HCT116 (cell line): ENCODE measurements around the gene CAGE1. TPM values are rescaled to one million over a fixed set of nuclear protein-coding genes. Genes with fewer than 3 reads are reported as not detected.

Experiments
- ATAC-seq: fragments of 200-7000 bp; cut with Tn5 transposase; 2 replicates; pipeline ENCODE4 v1.9.1; 2020; ENCODE audit warnings: mild to moderate bottlenecking, moderate library complexity
- BruUV-seq: library from RNA; stranded (reverse); fragments of 400-500 nt; replicated peaks from 2 replicates; lab custom pipeline; 2021; lab: Mats Ljungman, UMichigan
- CTCF ChIA-PET: fragments of 300-600 bp; sonication (Branson Sonifier 250); formaldehyde crosslinking; loops from one replicate; lab custom pipeline; 2021; ENCODE audit warnings: antibody characterized with exemption; lab: Charles Lee
- POLR2A ChIA-PET: fragments of 300-600, 350-600 bp; sonication (Branson Sonifier 250); formaldehyde crosslinking; loops from one replicate; lab custom pipeline; 2021; ENCODE audit warnings: antibody characterized with exemption; lab: Charles Lee
- RAD21 ChIA-PET, 2 experiments: fragments of 300-600 bp; sonication (Branson Sonifier 250); formaldehyde crosslinking; loops; one replicate each; lab custom pipeline; 2023; ENCODE audit warnings: low total read pairs in 2 of 2; ENCODE audit not compliant: uncharacterized antibody in 2 of 2, unreplicated experiment in 2 of 2, low non-redundant PET in 1 of 2; lab: Charles Lee
- DNase-seq: peaks from one replicate; pipeline ENCODE4 v3.0.0-alpha.2; 2010; ENCODE audit warnings: low read depth, low spot score
- H2AFZ ChIP-seq: fragments of 200-600 bp; shearing (Covaris generic), sonication (generic); 2 replicates; pipeline ENCODE4 v1.6.1; 2017; ENCODE audit warnings: low read depth, mixed run types, mixed read lengths, antibody characterized with exemption, low read length; ENCODE audit not compliant: poor library complexity, severe bottlenecking
- H3K27ac ChIP-seq: 2 replicates; pipeline ENCODE4 v1.5.1; 2012; ENCODE audit warnings: low read depth, low read length
- H3K27me3 ChIP-seq: fragments of 200-600 bp; sonication (generic); 2 replicates; pipeline ENCODE4 v1.6.1; 2016; ENCODE audit warnings: mixed run types, low read length, mixed read lengths; ENCODE audit not compliant: insufficient read depth
- H3K36me3 ChIP-seq, 2 experiments: fragments of 200-500 bp in 1 of 2; fragments of 200-600 bp in 1 of 2; sonication (Bioruptor generic) in 1 of 2; sonication (generic) in 1 of 2; 2 replicates each; pipeline versions ENCODE4 v1.5.1 to v1.6.1; 2014 to 2016; ENCODE audit warnings: low read length in 2 of 2, inconsistent platforms in 1 of 2, mixed read lengths in 1 of 2, mixed run types in 1 of 2; ENCODE audit not compliant: insufficient read depth in 2 of 2, control insufficient read depth in 1 of 2
- H3K4me1 ChIP-seq, 2 experiments: fragments of 200-600 bp in 1 of 2; sonication (generic) in 1 of 2; 2 replicates each; pipeline versions ENCODE4 v1.5.1 to v1.6.1; 2012 to 2017; ENCODE audit warnings: low read length in 2 of 2, inconsistent platforms in 1 of 2, mild to moderate bottlenecking in 1 of 2, mixed read lengths in 1 of 2, mixed run types in 1 of 2, moderate library complexity in 1 of 2; ENCODE audit not compliant: insufficient read depth in 2 of 2, control insufficient read depth in 1 of 2
- H3K4me2 ChIP-seq: fragments of 200-600 bp; sonication (generic); 2 replicates; pipeline ENCODE4 v1.6.1; 2017; ENCODE audit warnings: mixed run types, low read length, mixed read lengths
- H3K4me3 ChIP-seq, 2 experiments: fragments of 200-600 bp in 1 of 2; sonication (generic) in 1 of 2; replicated peaks in 1 of 2; 2 replicates each; pipeline ENCODE4 v1.5.1; 2011 to 2016; ENCODE audit warnings: low read length in 2 of 2, control low read depth in 1 of 2, low read depth in 1 of 2, mild to moderate bottlenecking in 1 of 2, mixed read lengths in 1 of 2, mixed run types in 1 of 2
- H3K79me2 ChIP-seq: fragments of 200-600 bp; sonication (generic); 2 replicates; pipeline ENCODE4 v1.6.1; 2017; ENCODE audit warnings: mild to moderate bottlenecking, mixed run types, low read length, moderate library complexity, mixed read lengths; ENCODE audit not compliant: insufficient read depth
- H3K9ac ChIP-seq: fragments of 200-600 bp; sonication (generic); 2 replicates; pipeline ENCODE4 v1.6.1; 2016; ENCODE audit warnings: low read length, mixed read lengths
- H3K9me2 ChIP-seq: fragments of 200-600 bp; sonication (generic), shearing (Covaris generic); 2 replicates; pipeline ENCODE4 v1.6.1; 2017; ENCODE audit warnings: mixed run types, mild to moderate bottlenecking, moderate library complexity; ENCODE audit not compliant: insufficient read depth
- H3K9me3 ChIP-seq, 2 experiments: fragments of 200-500 bp in 1 of 2; fragments of 200-600 bp in 1 of 2; sonication (Bioruptor generic) in 1 of 2; sonication (generic) in 1 of 2; 2 replicates each; pipeline ENCODE4 v1.6.1; 2014 to 2017; ENCODE audit warnings: low read length in 2 of 2, mixed read lengths in 2 of 2, inconsistent platforms in 1 of 2, low read depth in 1 of 2, mild to moderate bottlenecking in 1 of 2, mixed run types in 1 of 2, moderate library complexity in 1 of 2; ENCODE audit not compliant: control insufficient read depth in 1 of 2, insufficient read depth in 1 of 2
- H4K20me1 ChIP-seq: fragments of 200-600 bp; sonication (generic), shearing (Covaris generic); 2 replicates; pipeline ENCODE4 v1.6.1; 2017; ENCODE audit warnings: mixed run types, mild to moderate bottlenecking, moderate library complexity; ENCODE audit not compliant: insufficient read depth
- CBX3 ChIP-seq: IDR thresholded peaks from 2 replicates; pipeline ENCODE4 v1.6.1; 2012; ENCODE audit warnings: low read depth
- CEBPB ChIP-seq: IDR thresholded peaks from 2 replicates; pipeline ENCODE4 v1.6.1; 2012; ENCODE audit warnings: low read depth
- EGR1 ChIP-seq: IDR thresholded peaks from 2 replicates; pipeline ENCODE4 v1.6.1; 2012; ENCODE audit warnings: low read depth
- ELF1 ChIP-seq: IDR thresholded peaks from 2 replicates; pipeline ENCODE4 v1.6.1; 2012; ENCODE audit warnings: low read depth, borderline replicate concordance
- EZH2 ChIP-seq: fragments of 200-600 bp; sonication (generic); IDR thresholded peaks from 2 replicates; pipeline ENCODE4 v1.6.1; 2017; ENCODE audit warnings: antibody characterized with exemption, mixed run types
- EZH2phosphoT487 ChIP-seq: fragments of 200-600 bp; IDR thresholded peaks from 2 replicates; pipeline ENCODE4 v1.6.1; 2018; ENCODE audit warnings: antibody characterized with exemption, borderline replicate concordance
- FOSL1 ChIP-seq: IDR thresholded peaks from 2 replicates; pipeline ENCODE4 v1.6.1; 2012; ENCODE audit warnings: low read depth
- POLR2A ChIP-seq: IDR thresholded peaks from 2 replicates; pipeline ENCODE4 v1.7.0; 2011; ENCODE audit warnings: borderline replicate concordance; ENCODE audit not compliant: insufficient read depth, insufficient read length; ENCODE audit errors: extremely low read depth
- POLR2AphosphoS5 ChIP-seq: IDR thresholded peaks from 2 replicates; pipeline ENCODE4 v1.6.1; 2011; ENCODE audit warnings: mild to moderate bottlenecking, low read depth, low read length, moderate library complexity
- RAD21 ChIP-seq: IDR thresholded peaks from 2 replicates; pipeline ENCODE4 v1.6.1; 2012; ENCODE audit warnings: low read depth, mild to moderate bottlenecking
- SP1 ChIP-seq: IDR thresholded peaks from 2 replicates; pipeline ENCODE4 v1.6.1; 2012; ENCODE audit warnings: low read depth
- TCF7L2 ChIP-seq: IDR thresholded peaks from 2 replicates; pipeline ENCODE4 v1.7.0; 2011; ENCODE audit warnings: borderline replicate concordance, inconsistent platforms; ENCODE audit not compliant: insufficient read depth, insufficient read length; ENCODE audit errors: extremely low read depth
- YY1 ChIP-seq: IDR thresholded peaks from 2 replicates; pipeline ENCODE4 v1.6.1; 2011; ENCODE audit warnings: low read length, low read depth, moderate library complexity, mild to moderate bottlenecking; ENCODE audit not compliant: insufficient replicate concordance; ENCODE audit errors: extremely low read depth
- ZFX ChIP-seq: fragments of 450-650 bp; IDR thresholded peaks from 2 replicates; pipeline ENCODE4 v1.6.1; 2017
- ZNF274 ChIP-seq: fragments of 200-500 bp; sonication (Bioruptor generic); IDR thresholded peaks from 2 replicates; pipeline ENCODE4 v1.6.1; 2014; ENCODE audit warnings: mild to moderate bottlenecking, low read depth, low read length, inconsistent platforms
- intact Hi-C: fragments of 100-400 bp; cut with micrococcal nuclease; formaldehyde crosslinking; loops from 2 replicates; pipeline ENCODE4 v1.10.0; 2022
- total RNA-seq: library from RNA; stranded (reverse); gene quantifications from one replicate; pipeline ENCODE4 v1.2.1, GENCODE V29; 2021; ENCODE audit not compliant: unreplicated experiment
- TF ChIP-seq, protein P1 (sequence below): IDR thresholded peaks from 2 replicates; pipeline ENCODE4 v1.6.1; 2011; ENCODE audit warnings: mild to moderate bottlenecking, low read length, moderate library complexity; ENCODE audit not compliant: insufficient replicate concordance; ENCODE audit errors: extremely low read depth
- TF ChIP-seq, protein P2 (sequence below): IDR thresholded peaks from 2 replicates; pipeline ENCODE4 v1.6.1; 2012
- TF ChIP-seq, protein P3 (sequence below): IDR thresholded peaks from 2 replicates; pipeline ENCODE4 v1.6.1; 2012
- TF ChIP-seq, protein P4 (sequence below), 3 experiments: fragments of 200-600 bp in 1 of 3; sonication (generic) in 1 of 3; IDR thresholded peaks in 2 of 3; conservative IDR thresholded peaks in 1 of 3; 2 replicates each; pipeline ENCODE4 v1.5.1; 2012 to 2017; ENCODE audit warnings: low read depth in 2 of 3, low read length in 2 of 3, antibody characterized with exemption in 1 of 3, borderline replicate concordance in 1 of 3, control low read depth in 1 of 3, mild to moderate bottlenecking in 1 of 3, mixed read lengths in 1 of 3, mixed run types in 1 of 3, moderate library complexity in 1 of 3; ENCODE audit not compliant: insufficient read depth in 1 of 3
- TF ChIP-seq, protein P5 (sequence below): IDR thresholded peaks from 2 replicates; pipeline ENCODE4 v1.6.1; 2012; ENCODE audit warnings: low read depth

Gene CAGE1
- total RNA-seq, 1 experiment from 2014 or later = 0.20 TPM

DNA sequence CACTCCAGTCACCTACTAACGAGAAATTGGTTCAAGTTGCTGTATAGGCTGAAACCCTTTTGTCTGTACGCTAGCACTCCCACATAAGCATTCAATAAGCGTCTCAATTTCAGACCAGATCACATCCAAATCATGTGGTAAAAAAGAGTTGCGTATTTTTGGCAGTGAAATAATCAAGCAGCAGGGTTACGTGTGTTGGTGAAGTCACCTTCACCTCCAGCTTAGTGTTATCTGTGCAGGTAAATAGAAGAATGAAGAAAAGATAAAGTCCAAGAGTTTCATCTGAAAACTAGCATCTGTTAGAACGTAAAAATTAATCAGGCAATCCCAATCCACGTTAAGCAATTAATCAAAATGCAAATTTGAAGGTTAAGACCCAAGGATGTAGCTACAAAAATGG, 87.8 kb downstream of the CAGE1 start:
- Histone ChIP-seq H3K9me2 (no peaks in the 10 kb centered on the region), H3K36me3 (peaks cover 51 to 63% of the 10 kb centered on the region in 2 experiments), H3K27me3 (no peaks in the 10 kb centered on the region), H3K9ac (no peak overlapping the region)
- CTCF ChIA-PET = no interaction called here
- no peak for TF ChIP-seq CEBPB
- no peak for TF ChIP-seq ZNF274
- no peak for TF ChIP-seq POLR2A
- TF ChIP-seq RAD21 = no peak
- no peak for TF ChIP-seq EGR1
- TF ChIP-seq SP1 = no peak
- TF ChIP-seq, protein P1, sequence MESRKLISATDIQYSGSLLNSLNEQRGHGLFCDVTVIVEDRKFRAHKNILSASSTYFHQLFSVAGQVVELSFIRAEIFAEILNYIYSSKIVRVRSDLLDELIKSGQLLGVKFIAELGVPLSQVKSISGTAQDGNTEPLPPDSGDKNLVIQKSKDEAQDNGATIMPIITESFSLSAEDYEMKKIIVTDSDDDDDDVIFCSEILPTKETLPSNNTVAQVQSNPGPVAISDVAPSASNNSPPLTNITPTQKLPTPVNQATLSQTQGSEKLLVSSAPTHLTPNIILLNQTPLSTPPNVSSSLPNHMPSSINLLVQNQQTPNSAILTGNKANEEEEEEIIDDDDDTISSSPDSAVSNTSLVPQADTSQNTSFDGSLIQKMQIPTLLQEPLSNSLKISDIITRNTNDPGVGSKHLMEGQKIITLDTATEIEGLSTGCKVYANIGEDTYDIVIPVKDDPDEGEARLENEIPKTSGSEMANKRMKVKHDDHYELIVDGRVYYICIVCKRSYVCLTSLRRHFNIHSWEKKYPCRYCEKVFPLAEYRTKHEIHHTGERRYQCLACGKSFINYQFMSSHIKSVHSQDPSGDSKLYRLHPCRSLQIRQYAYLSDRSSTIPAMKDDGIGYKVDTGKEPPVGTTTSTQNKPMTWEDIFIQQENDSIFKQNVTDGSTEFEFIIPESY = no peak
- TF ChIP-seq ZFX = no peak
- TF ChIP-seq ELF1 = no peak
- TF ChIP-seq, protein P2, sequence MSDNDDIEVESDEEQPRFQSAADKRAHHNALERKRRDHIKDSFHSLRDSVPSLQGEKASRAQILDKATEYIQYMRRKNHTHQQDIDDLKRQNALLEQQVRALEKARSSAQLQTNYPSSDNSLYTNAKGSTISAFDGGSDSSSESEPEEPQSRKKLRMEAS = no peak
- TF ChIP-seq, protein P3, sequence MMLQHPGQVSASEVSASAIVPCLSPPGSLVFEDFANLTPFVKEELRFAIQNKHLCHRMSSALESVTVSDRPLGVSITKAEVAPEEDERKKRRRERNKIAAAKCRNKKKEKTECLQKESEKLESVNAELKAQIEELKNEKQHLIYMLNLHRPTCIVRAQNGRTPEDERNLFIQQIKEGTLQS = no peak
- TF ChIP-seq, protein P4, sequence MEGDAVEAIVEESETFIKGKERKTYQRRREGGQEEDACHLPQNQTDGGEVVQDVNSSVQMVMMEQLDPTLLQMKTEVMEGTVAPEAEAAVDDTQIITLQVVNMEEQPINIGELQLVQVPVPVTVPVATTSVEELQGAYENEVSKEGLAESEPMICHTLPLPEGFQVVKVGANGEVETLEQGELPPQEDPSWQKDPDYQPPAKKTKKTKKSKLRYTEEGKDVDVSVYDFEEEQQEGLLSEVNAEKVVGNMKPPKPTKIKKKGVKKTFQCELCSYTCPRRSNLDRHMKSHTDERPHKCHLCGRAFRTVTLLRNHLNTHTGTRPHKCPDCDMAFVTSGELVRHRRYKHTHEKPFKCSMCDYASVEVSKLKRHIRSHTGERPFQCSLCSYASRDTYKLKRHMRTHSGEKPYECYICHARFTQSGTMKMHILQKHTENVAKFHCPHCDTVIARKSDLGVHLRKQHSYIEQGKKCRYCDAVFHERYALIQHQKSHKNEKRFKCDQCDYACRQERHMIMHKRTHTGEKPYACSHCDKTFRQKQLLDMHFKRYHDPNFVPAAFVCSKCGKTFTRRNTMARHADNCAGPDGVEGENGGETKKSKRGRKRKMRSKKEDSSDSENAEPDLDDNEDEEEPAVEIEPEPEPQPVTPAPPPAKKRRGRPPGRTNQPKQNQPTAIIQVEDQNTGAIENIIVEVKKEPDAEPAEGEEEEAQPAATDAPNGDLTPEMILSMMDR (IDR thresholded peaks at IDR 0.05 in 2 of 3, conservative IDR thresholded peaks at IDR 0.05 in 1 of 3; ENCODE audit: borderline replicate concordance in 1 of 3, insufficient read depth in 1 of 3, low read depth in 2 of 3, low read length in 2 of 3) = no peak
- TF ChIP-seq YY1 = no peak
- TF ChIP-seq, protein P5, sequence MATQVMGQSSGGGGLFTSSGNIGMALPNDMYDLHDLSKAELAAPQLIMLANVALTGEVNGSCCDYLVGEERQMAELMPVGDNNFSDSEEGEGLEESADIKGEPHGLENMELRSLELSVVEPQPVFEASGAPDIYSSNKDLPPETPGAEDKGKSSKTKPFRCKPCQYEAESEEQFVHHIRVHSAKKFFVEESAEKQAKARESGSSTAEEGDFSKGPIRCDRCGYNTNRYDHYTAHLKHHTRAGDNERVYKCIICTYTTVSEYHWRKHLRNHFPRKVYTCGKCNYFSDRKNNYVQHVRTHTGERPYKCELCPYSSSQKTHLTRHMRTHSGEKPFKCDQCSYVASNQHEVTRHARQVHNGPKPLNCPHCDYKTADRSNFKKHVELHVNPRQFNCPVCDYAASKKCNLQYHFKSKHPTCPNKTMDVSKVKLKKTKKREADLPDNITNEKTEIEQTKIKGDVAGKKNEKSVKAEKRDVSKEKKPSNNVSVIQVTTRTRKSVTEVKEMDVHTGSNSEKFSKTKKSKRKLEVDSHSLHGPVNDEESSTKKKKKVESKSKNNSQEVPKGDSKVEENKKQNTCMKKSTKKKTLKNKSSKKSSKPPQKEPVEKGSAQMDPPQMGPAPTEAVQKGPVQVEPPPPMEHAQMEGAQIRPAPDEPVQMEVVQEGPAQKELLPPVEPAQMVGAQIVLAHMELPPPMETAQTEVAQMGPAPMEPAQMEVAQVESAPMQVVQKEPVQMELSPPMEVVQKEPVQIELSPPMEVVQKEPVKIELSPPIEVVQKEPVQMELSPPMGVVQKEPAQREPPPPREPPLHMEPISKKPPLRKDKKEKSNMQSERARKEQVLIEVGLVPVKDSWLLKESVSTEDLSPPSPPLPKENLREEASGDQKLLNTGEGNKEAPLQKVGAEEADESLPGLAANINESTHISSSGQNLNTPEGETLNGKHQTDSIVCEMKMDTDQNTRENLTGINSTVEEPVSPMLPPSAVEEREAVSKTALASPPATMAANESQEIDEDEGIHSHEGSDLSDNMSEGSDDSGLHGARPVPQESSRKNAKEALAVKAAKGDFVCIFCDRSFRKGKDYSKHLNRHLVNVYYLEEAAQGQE = no peak
- no peak for TF ChIP-seq EZH2
- no peak for TF ChIP-seq TCF7L2
- TF ChIP-seq FOSL1 = no peak
- no peak for TF ChIP-seq CBX3
- TF ChIP-seq POLR2AphosphoS5 = no peak
- TF ChIP-seq EZH2phosphoT487 = no peak
- TF ChIP-seq, all 23 proteins: peak for 0
- Histone ChIP-seq H3K4me3 (no peak overlapping the region), H4K20me1 (peaks cover 3% of the 10 kb centered on the region; the same call in 1 of the 2 replicates), H2AFZ (no peak overlapping the region), H3K27ac (no peak overlapping the region), H3K9me3 (no peaks in the 10 kb centered on the region), H3K79me2 (peaks cover 81% of the 10 kb centered on the region), H3K4me1 (no peaks in the 10 kb centered on the region), H3K4me2 (no peak overlapping the region)
- ATAC-seq = no peak
- DNase-seq = no peak
- ChIA-PET POLR2A (no interaction called here), RAD21 (no interaction called here)
- intact Hi-C loops = no loop called here
- BruUV-seq = no TSS peak
